COLO829 (cell line): ENCODE data around the gene ST7.
A peak's percentile ranks its signal among the peaks of the same experiment; 100 is the strongest.
"Not testable (repeated sequence)": the region's sequence is repeated elsewhere in the genome, so short reads cannot be mapped to it uniquely, and the experiment has no call there.

Experiments used
- DNase-seq: peaks from one replicate; pipeline ENCODE4 v3.0.0; 2012; ENCODE audit warnings: low spot score

The ST7 gene

DNA sequence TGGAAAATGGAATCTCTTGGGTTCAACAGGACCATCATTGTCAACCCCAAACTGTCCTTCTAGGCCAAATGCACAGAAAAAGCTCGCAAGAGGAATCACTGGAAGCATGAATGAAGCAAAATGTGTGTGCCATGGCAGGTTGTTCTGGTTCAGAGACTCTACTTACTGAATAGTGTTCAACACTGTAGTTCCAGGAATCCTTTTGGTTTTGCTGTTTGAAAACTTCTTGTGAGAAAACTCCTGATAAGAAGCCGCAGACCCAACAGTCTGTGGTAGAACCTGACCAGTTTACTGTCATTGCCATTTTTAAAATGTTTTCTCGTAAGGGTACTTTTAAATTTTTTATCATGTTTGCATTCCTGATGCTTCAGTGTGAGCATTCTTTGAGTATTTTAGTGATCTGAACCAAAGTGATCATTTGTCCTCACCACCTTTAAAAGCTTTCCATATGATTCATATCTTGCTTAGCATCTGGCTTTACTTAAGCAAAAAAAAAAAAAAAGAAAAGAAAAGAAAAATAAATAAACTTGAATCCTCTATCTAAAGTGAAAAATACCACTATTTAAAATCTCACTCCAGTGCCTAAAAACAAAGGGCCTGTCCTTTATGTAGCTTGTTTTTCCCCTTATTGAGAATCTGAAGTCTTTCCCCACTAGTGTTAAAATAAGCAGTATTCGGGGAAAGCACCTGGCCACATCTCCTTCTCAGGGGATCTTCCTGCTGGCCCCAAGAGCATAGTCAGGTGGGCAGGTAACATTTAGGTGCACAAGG, 277.2 kb downstream of the ST7 start:
- DNase-seq: no peak

GRCh38 chr7:117231047-117231359, 277.7 kb downstream of the ST7 start:
- DNase-seq: no peak

DNA sequence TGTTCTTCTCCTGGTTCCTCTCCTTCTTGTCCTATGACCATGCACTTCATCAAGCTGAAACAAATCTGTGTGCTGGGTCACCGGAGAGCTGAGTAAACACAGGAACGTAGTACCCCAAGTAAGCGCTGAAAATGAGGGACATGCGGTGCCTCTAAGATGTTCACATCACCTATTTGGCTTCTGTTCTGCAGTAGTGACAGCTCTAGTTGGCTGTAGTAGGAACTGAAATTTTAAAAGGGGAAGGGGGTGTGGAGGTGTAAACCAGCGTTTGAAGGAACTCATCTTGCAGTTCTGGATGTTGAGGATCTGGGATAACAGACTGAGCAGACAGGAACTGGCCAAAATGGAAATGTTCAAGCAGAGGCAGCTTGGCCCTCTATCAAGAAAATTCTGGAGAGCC, 284.3 kb downstream of the ST7 start:
- no peak for DNase-seq

- DNase-seq: no peak
These were observed 285.2 kb downstream of the ST7 start for GRCh38 chr7:117238472-117238871.

DNA sequence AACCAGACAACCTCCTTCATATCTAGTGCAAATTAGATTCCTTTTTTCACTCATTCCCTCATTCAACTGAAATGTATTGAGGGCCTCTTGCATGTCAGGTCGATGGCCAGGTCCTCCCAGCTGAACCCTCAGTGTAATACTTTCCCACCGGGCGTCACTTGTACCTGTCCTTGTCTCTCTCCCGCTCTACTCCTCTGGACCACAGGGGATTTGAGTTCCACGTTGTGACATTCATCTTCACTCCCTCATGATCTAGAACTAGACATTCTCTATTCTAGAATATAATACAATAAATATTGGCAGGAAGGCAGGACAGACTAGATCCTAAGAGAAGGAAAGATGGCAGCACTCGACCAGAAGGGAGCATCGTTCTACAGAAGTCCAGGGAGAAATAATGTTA, 285.6 kb downstream of the ST7 start:
- DNase-seq: no peak

GRCh38 chr7:117241088-117241487, 287.8 kb downstream of the ST7 start:
- no peak for DNase-seq

- DNase-seq: no peak
These were observed 290.1 kb downstream of the ST7 start for GRCh38 chr7:117243390-117243789.

DNA sequence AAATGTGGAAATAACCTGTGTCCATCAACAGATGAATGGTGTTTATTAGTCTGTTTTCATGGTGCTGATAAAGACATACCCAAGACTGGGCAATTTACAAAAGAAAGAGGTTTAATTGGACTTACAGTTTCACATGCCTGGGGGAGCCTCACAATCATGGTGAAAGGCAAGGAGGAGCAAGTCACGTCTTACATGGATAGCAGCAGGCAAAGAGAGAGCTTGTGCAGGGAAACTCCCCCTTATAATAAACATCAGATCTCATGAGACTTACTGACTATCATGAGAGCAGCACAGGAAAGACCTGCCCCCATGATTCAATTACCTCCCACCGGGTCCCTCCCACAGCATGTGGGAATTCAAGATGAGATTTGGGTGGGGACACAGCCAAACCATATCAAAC, 292.4 kb downstream of the ST7 start:
- DNase-seq: not testable (repeated sequence)

DNA sequence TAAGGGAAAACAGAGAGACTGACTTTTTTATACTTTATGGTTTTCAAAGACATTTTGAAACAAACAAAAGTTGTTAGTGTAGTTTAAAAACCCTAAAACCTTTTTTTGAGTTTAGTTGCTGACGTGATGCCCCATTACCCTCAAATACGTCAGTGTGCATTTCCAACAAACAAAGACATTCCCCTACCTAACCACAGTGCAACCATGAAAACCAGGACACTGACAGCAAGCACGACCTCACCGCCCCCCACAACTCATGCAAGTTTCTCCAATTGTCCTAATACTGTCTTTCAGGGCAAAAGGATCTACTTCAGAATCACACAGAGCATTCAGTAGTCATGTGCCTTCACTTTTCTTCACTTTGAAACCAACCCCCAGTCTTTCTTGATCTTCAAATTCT, 294.5 kb downstream of the ST7 start:
- DNase-seq: no peak

DNA sequence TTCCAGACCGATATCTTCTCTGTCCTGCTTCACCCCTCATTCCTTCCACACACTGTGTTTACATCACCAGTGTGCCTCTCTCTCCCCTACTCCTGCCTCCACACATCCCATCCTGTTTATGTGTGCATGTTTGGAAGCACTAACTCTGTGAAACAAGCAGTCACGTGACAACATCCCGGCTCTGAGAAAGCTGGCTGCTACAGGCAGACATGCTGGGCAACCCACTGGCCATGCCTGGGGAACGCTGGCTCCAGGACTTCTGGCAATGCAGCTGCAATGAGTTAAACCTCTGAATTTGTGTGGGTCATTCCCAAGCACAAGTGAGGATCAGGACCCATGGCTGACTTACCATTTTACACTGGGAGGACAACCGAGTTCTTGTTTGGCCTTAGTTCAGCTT, 295.5 kb downstream of the ST7 start:
- DNase-seq: no peak

DNA sequence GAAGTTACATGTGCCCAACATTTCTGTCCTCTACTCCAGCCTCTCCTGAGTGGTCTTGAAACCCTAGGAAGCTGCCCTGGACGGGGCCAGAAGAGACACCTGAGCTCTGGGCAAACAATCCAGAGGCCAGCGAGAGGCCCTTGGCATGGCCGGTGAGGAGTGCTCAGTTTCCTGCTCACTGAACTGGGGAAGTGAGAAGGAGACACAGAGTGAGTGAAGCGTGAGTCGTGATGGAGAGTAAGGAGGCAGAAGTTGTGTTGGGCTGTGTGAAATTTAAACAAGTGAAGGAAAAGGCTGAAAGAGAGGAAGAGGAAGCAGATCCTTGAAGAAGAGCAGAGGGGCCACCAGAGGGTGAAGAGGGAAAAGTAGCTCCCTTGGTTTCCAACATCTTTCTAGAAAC, 296.4 kb downstream of the ST7 start:
- no peak for DNase-seq

GRCh38 chr7:117250245-117250644, 296.9 kb downstream of the ST7 start:
- DNase-seq: no peak

DNA sequence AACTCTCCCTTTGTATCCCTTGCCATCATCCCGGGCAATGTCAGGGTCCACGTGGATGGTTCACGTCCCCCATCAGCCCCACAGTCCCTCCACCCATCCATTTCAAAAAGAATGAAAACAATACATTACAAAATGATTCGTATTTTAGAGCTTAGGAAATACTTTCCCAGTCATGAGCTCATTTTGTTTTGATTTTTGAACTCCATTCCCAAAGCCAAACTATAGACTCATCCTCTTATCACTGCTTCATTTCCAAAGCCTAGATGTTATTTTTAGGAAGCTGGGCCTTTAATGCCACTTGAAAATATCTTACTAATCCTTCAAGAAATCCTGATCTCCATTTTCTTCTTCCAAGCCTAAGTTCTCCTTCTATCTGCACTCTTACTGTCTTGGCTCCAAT, 297.5 kb downstream of the ST7 start:
- DNase-seq: no peak

DNA sequence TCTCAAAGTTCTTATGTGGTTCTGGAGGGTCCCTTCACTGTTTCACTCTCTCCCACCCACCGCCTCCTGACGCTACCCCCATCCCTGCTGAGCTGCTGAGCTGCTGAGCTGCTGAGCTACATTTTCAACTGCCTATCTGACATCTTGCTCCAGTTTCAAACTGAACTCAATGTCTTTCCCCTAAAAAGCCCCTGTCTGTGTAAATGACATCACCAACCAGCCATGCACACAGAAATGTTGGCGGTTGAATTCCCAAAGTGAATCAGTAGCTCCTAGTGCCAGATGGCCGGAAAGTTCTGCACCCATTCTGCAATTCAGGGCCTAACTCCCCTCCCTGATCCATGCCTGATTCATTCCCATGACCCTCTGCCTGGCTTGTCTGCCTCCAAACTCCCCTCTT, 298.4 kb downstream of the ST7 start:
- DNase-seq: no peak

- DNase-seq: no peak
These were observed 306.3 kb downstream of the ST7 start for GRCh38 chr7:117259615-117260014.

DNA sequence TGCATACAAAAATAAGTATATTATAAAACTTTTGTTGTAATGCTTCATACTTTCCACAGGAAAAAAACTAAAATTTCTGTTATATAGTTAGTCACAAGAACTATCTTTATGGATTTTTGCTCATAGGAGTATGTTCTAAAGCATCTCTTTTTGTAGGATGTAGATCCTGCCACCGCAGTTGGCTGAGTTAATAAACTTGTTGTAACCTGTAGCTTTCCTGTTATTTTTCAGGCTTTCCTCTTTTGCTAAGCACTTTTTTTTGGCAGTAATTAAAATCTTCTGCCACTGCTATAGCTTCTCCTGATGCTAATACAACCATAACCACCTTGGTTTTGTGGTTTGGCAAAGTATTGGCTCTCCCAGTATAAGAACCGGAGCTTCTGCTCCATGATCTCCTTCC, 309.2 kb downstream of the ST7 start:
- DNase-seq: no peak

DNA sequence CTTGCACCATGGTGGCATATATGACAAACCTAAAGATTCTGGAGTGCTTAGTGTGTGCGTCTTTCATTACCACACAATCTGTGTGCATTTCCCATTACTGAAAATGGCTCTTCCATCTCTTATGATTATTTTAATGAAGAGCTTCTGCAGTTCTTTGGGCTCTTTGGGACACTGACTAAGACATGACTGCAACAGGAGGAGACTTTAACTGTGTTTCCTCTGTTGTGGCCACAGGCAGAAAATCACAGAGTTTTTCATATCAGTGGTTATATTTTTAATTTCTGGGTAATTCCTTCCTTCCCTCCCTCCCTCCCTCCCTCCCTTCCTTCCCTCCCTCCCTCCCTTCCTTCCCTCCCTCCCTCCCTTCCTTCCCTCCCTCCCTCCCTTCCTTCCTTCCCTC, 311.4 kb downstream of the ST7 start:
- no peak for DNase-seq

GRCh38 chr7:117269417-117269816, 316.1 kb downstream of the ST7 start:
- peak; percentile 94 for DNase-seq

DNA sequence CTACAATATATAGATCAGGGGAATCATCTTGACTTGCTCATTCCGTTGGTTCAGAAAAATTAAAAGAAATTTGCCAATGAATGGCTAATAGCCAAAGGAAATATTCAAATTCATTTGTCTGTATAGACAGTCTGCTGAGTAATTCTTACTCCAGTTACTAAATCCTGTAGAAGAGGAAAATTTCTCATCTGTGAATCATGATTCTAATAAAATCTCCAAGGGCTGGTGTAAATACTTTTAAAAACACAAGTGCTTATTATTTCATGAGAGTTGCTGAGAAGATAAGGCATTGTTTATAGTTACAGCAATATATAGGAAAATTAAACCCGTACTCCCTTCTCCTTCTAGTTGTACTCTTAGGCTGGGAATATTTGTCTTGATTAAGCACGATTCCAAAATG, 316.6 kb downstream of the ST7 start:
- DNase-seq: peak; percentile 64

DNA sequence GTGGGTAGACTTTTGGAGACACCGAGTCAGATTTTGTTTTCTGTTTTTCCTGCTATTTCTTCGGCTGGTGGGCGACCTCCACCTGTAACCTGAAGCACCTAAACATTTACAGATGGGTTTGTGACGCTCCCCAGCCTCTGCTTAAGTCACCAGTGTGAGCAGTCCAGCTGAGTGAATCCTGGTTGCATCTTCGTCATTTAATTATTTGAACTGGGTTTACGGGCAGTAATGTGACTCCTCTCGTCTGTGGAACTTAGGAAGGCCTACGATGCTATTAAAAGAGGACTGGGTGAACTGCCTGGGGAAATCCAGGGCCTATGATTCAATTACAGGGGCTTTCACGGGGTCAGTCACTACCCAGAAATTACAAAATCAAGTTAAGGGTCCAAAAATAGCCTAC, 317.1 kb downstream of the ST7 start:
- DNase-seq: no peak

GRCh38 chr7:117271566-117271965, 318.3 kb downstream of the ST7 start:
- no peak for DNase-seq

GRCh38 chr7:117272017-117272759, 318.9 kb downstream of the ST7 start:
- no peak for DNase-seq

- no peak for DNase-seq
These were observed 320.0 kb downstream of the ST7 start for GRCh38 chr7:117273325-117273724.

- no peak for DNase-seq
These were observed 320.5 kb downstream of the ST7 start for GRCh38 chr7:117273814-117274225.
